ENCODE measurements around the gene DNAJC3. TPM values are rescaled to one million over a fixed set of nuclear protein-coding genes. Genes with fewer than 3 reads are reported as not detected.
A peak's percentile ranks its signal among the peaks of the same experiment; 100 is the strongest.

DNAJC3 gene
- total RNA-seq, 4 donors from 2014 or later, result 27.8 to 40.6 (median 34.6) TPM

DNA sequence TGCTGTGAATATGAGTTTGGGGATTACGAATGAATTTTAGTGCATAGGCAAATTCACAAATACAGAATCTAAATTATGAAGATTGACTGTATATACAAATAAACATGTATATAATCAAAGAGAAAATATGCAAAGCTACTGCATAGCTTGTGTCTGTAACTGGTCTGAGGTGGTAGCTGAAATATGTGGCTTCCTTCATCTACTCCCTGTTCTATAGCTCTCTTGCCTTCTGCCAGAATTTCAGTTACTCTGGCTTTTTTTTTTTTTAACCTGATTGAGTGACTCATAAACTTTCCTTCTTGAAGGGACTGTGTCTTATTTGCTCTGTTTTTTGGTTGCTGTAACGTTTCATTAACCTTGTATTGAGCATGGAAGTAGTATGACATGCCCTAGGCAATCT lies 26.6 kb downstream of the DNAJC3 start:
- TF ChIP-seq POLR2A (IDR thresholded peaks at IDR 0.05), result no peak
- TF ChIP-seq, protein P1, sequence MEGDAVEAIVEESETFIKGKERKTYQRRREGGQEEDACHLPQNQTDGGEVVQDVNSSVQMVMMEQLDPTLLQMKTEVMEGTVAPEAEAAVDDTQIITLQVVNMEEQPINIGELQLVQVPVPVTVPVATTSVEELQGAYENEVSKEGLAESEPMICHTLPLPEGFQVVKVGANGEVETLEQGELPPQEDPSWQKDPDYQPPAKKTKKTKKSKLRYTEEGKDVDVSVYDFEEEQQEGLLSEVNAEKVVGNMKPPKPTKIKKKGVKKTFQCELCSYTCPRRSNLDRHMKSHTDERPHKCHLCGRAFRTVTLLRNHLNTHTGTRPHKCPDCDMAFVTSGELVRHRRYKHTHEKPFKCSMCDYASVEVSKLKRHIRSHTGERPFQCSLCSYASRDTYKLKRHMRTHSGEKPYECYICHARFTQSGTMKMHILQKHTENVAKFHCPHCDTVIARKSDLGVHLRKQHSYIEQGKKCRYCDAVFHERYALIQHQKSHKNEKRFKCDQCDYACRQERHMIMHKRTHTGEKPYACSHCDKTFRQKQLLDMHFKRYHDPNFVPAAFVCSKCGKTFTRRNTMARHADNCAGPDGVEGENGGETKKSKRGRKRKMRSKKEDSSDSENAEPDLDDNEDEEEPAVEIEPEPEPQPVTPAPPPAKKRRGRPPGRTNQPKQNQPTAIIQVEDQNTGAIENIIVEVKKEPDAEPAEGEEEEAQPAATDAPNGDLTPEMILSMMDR (IDR thresholded peaks at IDR 0.05), result no peak
- H3K36me3 ChIP-seq, result no peaks in the 10 kb centered on the region
- H3K27ac ChIP-seq, result no peak overlapping the region
- DNase-seq, result no peak
- no peaks in the 10 kb centered on the region for H3K9me3 ChIP-seq
- WGBS, 2 donors, result 59 to 63% methylated on average over 2 of the region's 2 CpGs
- H3K27me3 ChIP-seq, result no peaks in the 10 kb centered on the region
- H3K4me1 ChIP-seq, result peaks cover 0 to 27% (median 0%) of the 10 kb centered on the region in 3 donors
- intact Hi-C loops (cut with DNase I), result no loop called here
- H3K4me3 ChIP-seq, result no peak overlapping the region

DNA sequence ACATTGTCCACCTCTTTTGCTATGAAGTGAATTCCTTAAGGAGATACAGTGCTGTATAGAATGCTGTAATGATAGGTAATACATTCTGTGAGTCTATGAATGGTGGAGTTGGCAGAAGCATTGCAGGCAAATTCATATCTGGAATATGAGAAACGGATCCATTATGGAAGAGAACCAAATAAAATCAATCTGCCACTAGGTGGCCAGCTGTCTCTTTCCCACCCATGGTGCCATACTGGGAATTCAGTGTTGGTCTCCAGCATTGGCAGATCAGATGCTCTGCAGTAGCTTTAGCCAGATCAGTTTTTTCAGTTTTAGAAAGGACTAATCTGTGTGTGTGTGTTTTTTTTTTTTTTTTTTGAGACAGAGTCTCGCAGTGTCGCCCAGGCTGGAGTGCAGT lies 27.6 kb downstream of the DNAJC3 start:
- no peak overlapping the region for H3K4me3 ChIP-seq
- no peaks in the 10 kb centered on the region for H3K9me3 ChIP-seq
- intact Hi-C loops (cut with DNase I), result no loop called here
- TF ChIP-seq, protein P1 (IDR thresholded peaks at IDR 0.05), result peak in 1 of 6 experiments; percentile 19
- TF ChIP-seq POLR2A (IDR thresholded peaks at IDR 0.05), result no peak
- no peak for DNase-seq
- H3K27ac ChIP-seq, result no peak overlapping the region
- WGBS, 2 donors, result 85 to 93% methylated on average over 3 of the region's 3 CpGs
- H3K4me1 ChIP-seq, result peaks cover 0 to 23% (median 0%) of the 10 kb centered on the region in 3 donors
- no peaks in the 10 kb centered on the region for H3K27me3 ChIP-seq
- peaks cover 0 to 3% (median 0%) of the 10 kb centered on the region in 3 donors for H3K36me3 ChIP-seq

DNA sequence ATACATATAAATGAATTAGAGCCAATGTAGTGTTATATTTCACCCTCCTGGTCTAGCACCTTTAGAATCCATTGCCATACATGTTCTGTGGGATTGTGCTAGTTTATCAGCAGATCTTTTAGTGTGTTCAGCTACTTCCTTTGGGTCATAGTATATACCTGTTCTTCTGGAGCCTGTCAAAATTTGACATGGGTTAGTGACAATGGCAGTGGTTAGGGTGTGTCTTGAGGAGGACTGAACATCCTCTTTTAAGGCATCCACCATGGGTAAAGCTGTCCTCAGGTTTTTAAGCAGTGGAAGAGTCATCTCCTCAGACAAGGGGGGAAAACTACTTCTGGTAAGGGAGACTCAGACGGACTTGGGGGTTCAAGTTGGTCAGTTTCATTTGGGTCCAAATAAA lies 29.4 kb downstream of the DNAJC3 start:
- no peak for DNase-seq
- peaks cover 0 to 22% (median 0%) of the 10 kb centered on the region in 3 donors for H3K36me3 ChIP-seq
- TF ChIP-seq, protein P1 (IDR thresholded peaks at IDR 0.05), result no peak
- TF ChIP-seq POLR2A (IDR thresholded peaks at IDR 0.05), result no peak
- H3K27ac ChIP-seq, result no peak overlapping the region
- H3K27me3 ChIP-seq, result no peaks in the 10 kb centered on the region
- intact Hi-C loops (cut with DNase I), result no loop called here
- H3K9me3 ChIP-seq, result no peaks in the 10 kb centered on the region
- WGBS, 2 donors, result 88 to 91% methylated on average over 1 of the region's 1 CpG
- no peak overlapping the region for H3K4me3 ChIP-seq
- peaks cover 0 to 23% (median 0%) of the 10 kb centered on the region in 3 donors for H3K4me1 ChIP-seq

DNA sequence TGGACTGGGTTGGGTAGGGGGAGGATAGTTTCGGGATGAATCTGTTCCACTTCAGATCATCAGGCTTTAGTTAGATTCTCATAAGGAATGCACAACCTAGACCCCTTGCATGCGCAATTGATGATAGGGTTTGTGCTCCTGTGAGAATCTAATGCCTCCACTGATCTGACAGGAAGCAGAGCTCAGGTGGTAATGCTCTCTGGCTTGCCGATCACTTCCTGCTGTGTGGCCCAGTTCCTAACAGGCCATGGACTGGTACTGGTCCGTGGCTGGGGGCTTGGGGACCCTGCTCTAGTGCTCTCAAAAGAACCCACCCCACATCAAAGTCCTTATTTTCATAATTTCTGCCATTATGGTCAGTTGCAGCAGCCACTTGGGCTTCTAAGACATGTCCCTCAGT lies 30.1 kb downstream of the DNAJC3 start:
- peaks cover 0 to 29% (median 0%) of the 10 kb centered on the region in 3 donors for H3K36me3 ChIP-seq
- H3K4me1 ChIP-seq, result peaks cover 0 to 23% (median 0%) of the 10 kb centered on the region in 3 donors
- DNase-seq, result no peak
- no peaks in the 10 kb centered on the region for H3K27me3 ChIP-seq
- no peak for TF ChIP-seq POLR2A (IDR thresholded peaks at IDR 0.05)
- TF ChIP-seq, protein P1 (IDR thresholded peaks at IDR 0.05), result no peak
- intact Hi-C loops (cut with DNase I), result no loop called here
- H3K27ac ChIP-seq, result no peak overlapping the region
- H3K4me3 ChIP-seq, result no peak overlapping the region
- WGBS, 2 donors, result 70 to 83% methylated on average over 2 to 4 of the region's 4 CpGs
- H3K9me3 ChIP-seq, result no peaks in the 10 kb centered on the region

DNA sequence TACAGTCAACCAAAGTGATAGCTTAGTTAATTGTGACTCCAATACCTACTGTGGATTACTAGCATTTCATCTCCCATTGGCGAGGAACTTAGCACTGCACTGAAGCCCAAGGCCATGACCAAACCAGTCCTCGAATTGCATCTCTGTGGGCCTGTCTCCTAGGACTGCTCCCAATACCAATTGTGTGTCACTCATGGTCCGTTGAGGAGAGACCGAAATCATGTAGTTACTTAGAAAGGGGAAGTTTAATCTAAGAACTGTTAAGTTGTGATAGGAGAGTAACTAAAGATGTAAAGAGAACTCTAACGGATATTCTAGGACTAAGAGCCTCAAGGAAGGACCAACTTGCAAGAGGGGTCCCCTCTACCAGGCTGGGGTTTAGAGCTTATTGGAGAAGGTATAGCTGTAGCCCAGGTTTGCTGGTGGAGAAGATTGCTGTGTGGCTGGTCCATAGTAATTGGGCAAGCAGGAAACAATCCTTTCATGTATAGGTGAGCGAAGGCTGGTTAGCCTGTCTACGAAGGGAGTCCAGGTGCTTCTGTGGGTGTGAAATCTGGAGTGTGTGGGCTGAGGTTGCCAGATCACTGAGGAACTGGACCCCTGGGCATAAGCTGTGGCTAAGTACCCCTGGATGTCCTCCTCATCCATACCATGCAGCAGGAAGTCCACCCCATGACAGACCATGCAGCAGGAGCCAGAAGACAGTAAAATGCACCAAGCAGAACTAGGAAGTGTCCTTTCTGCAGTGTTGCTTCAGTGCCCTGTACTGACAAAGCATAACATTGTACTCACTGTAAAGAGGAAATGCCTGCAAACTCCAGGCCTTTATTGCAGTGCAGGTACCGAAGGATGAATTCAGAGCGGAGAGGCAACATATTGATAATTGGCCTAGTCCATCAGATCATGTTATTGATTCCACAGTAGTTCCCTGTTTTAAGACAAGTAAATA lies 30.8 kb downstream of the DNAJC3 start:
- peaks cover 0 to 23% (median 0%) of the 10 kb centered on the region in 3 donors for H3K4me1 ChIP-seq
- WGBS, 2 donors, result 82 to 89% methylated on average over 7 to 9 of the region's 9 CpGs
- intact Hi-C loops (cut with DNase I), result no loop called here
- peak overlapping the region in 2 of 4 donors; percentile 1 to 16 for H3K27ac ChIP-seq
- H3K9me3 ChIP-seq, result no peaks in the 10 kb centered on the region
- DNase-seq, result no peak
- TF ChIP-seq, protein P1 (IDR thresholded peaks at IDR 0.05), result no peak
- TF ChIP-seq POLR2A (IDR thresholded peaks at IDR 0.05), result no peak
- H3K4me3 ChIP-seq, result no peak overlapping the region
- peaks cover 0 to 35% (median 0%) of the 10 kb centered on the region in 3 donors for H3K36me3 ChIP-seq
- H3K27me3 ChIP-seq, result no peaks in the 10 kb centered on the region
